ENCODE data around the gene MED12L.

Gene MED12L

GRCh38 chr3:151248772-151249337, 163.4 kb downstream of the MED12L start (continued):
- TF ChIP-seq PRDM4 (tag by site-specific recombination; IDR thresholded peaks at IDR 0.05) (no peak), ZNF48 (tag by site-specific recombination; IDR thresholded peaks at IDR 0.05) (no peak), ZNF266 (tag by site-specific recombination; IDR thresholded peaks at IDR 0.05; ENCODE audit: low read depth) (no peak), ZSCAN16 (tag by site-specific recombination; IDR thresholded peaks at IDR 0.05) (no peak), EGR2 (tag by site-specific recombination; IDR thresholded peaks at IDR 0.05; ENCODE audit: low read depth) (no peak), ZNF433 (tag by site-specific recombination; IDR thresholded peaks at IDR 0.05; ENCODE audit: low read depth) (no peak), ZBTB26 (tag by site-specific recombination; optimal IDR thresholded peaks at IDR 0.05) (no peak), WT1 (tag by site-specific recombination; IDR thresholded peaks at IDR 0.05) (no peak), ZNF777 (tag by site-specific recombination; IDR thresholded peaks at IDR 0.05; ENCODE audit: borderline replicate concordance) (no peak), SALL2 (tag by site-specific recombination; IDR thresholded peaks at IDR 0.05; ENCODE audit: borderline replicate concordance) (no peak)

- Histone ChIP-seq H3K4me3 (ENCODE audit: low read depth, low read length) (no peak overlapping the region), H3K36me3 (ENCODE audit: control insufficient read depth in 2 of 2, insufficient read depth in 1 of 2, low read length in 2 of 2) (no peaks in the 10 kb centered on the region), H3K4me1 (ENCODE audit: control insufficient read depth, insufficient read depth, low read length) (no peaks in the 10 kb centered on the region), H3K9me3 (ENCODE audit: control insufficient read depth, insufficient read depth, low read depth, low read length) (no peaks in the 10 kb centered on the region), H3K27ac (ENCODE audit: extremely low read depth, low read depth, low read length) (no peak overlapping the region)
- CTCF ChIA-PET: interaction anchor here (1.2 kb wide), 1 partner anchor 29 kb away, joined by 3 read pairs; no protein-coding TSS in a partner anchor
- TF ChIP-seq ATF2 (tag by site-specific recombination; IDR thresholded peaks at IDR 0.05; ENCODE audit: low read depth) (no peak), ZNF777 (tag by site-specific recombination; IDR thresholded peaks at IDR 0.05; ENCODE audit: borderline replicate concordance) (no peak)
- POLR2A ChIA-PET: no interaction called here
These were observed 171.3 kb downstream of the MED12L start for GRCh38 chr3:151256749-151257148.

- H3K9me3 ChIP-seq (ENCODE audit: control insufficient read depth, insufficient read depth, low read depth, low read length): no peaks in the 10 kb centered on the region
- POLR2A ChIA-PET: no interaction called here
- no peaks in the 10 kb centered on the region for H3K36me3 ChIP-seq (ENCODE audit: control insufficient read depth in 2 of 2, insufficient read depth in 1 of 2, low read length in 2 of 2)
- CTCF ChIA-PET: no interaction called here
- no peak overlapping the region for H3K27ac ChIP-seq (ENCODE audit: extremely low read depth, low read depth, low read length)
- H3K4me1 ChIP-seq (ENCODE audit: control insufficient read depth, insufficient read depth, low read length): no peaks in the 10 kb centered on the region
- H3K4me3 ChIP-seq (ENCODE audit: low read depth, low read length): no peak overlapping the region
- TF ChIP-seq PATZ1 (tag by site-specific recombination; IDR thresholded peaks at IDR 0.05) (no peak), TSHZ1 (tag by site-specific recombination; IDR thresholded peaks at IDR 0.05; ENCODE audit: borderline replicate concordance) (no peak), ZEB2 (tag by site-specific recombination; IDR thresholded peaks at IDR 0.05) (no peak), ZNF280C (tag by site-specific recombination; IDR thresholded peaks at IDR 0.05) (no peak), ZNF132 (tag by site-specific recombination; IDR thresholded peaks at IDR 0.05; ENCODE audit: borderline replicate concordance) (no peak), ZFP41 (tag by site-specific recombination; IDR thresholded peaks at IDR 0.05; ENCODE audit: borderline replicate concordance) (no peak)
These were observed 174.2 kb downstream of the MED12L start for GRCh38 chr3:151259664-151260063.

Data from HEK293 (cell line).